NCI-H2227 treated with DMSO at 0.1 percent for 48 hours (cell line): Measurements from ENCODE around the gene SLC38A5.
A peak's percentile ranks its signal among the peaks of the same experiment; 100 is the strongest.

ENCODE experiments used
- DNase-seq: peaks from one replicate; lab custom pipeline; 2025; lab: John Stamatoyannopoulos, UW

SLC38A5 gene

GRCh38 chrX:48491809-48492208, 21.7 kb upstream of the SLC38A5 start:
- DNase-seq: no peak

DNA sequence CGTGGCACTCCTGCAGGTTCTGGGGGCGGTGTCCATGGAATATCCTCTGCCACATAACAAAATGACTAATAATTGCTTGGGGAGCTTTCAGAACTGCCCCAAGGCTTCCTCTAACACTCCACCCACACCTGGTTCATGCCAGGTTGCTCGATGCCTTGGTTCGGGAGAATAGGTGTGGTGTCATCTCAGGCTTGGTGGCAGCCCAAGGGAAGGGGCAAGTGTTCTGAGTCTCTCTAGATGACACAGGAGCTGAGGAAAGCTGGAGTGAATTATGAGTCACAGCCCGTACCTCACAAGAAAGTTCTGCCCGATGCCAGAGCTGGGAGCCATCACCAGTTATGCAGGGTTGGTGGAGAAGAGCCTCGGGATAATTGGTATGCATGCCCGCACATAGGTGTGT, 20.6 kb upstream of the SLC38A5 start:
- DNase-seq: no peak

DNA sequence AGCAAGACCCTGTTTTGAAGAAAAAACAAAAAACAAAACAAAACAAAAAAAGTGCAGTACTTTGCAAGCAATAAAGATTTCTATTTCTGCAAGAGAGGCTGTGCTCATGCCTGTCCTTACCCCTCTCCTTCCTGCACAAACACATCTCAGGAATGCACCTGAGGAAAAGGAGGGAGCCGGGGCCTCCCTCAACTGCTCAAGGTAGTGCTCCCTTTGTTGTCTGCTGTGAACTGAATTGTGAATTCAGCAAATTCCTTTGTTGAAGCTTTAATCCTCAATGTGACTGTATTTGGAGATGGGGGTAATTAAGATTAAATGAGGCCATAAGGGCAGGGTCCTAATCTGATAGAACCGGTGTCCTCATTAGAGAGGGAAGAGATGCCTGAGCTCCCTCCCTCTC, 19.8 kb upstream of the SLC38A5 start:
- DNase-seq: no peak

GRCh38 chrX:48489296-48489695, 19.2 kb upstream of the SLC38A5 start:
- DNase-seq: no peak

DNA sequence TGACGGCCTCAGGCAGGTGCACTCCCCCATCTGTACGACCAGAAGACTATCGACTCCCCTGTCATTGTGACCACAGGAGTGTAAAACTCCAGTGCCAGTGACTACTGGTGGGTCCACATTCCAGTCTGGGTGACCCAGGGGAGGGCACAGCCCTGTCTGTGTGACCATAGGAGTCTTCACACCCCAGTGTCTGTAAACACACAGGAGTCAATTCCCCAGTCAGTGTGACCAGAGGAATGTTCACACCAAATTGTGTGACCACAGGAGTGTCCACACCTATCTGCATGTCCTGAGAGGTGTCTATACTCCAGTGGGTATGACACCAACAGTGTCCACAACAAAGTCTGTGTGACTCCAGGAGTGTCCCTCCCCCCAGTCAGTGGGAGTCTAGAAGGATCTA, 18.0 kb upstream of the SLC38A5 start:
- no peak for DNase-seq

GRCh38 chrX:48487362-48487798, 17.3 kb upstream of the SLC38A5 start:
- no peak for DNase-seq

GRCh38 chrX:48482526-48482925, 12.5 kb upstream of the SLC38A5 start:
- no peak for DNase-seq

GRCh38 chrX:48480583-48480982, 10.5 kb upstream of the SLC38A5 start:
- no peak for DNase-seq

GRCh38 chrX:48480142-48480541, 10.1 kb upstream of the SLC38A5 start:
- DNase-seq: no peak

DNA sequence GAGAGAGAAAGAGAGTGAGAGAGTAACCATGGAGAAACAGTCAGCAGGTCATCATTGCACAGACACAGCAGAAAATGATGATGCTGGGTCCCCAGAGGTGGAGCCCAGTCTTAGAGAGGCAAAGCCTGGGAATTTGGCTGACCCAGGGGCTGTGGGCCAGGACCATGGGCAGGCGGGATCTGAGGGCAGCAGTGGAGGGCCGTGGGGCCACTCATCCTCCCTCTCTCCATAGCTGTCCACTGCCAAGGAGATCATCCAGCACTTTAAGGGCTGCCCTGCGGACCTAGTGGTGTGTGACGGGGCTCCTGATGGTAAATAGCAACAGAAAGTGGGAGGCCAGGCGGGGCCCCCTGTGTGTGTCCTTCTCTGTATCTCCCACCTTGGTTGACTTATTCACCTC, 8.7 kb upstream of the SLC38A5 start:
- no peak for DNase-seq

DNA sequence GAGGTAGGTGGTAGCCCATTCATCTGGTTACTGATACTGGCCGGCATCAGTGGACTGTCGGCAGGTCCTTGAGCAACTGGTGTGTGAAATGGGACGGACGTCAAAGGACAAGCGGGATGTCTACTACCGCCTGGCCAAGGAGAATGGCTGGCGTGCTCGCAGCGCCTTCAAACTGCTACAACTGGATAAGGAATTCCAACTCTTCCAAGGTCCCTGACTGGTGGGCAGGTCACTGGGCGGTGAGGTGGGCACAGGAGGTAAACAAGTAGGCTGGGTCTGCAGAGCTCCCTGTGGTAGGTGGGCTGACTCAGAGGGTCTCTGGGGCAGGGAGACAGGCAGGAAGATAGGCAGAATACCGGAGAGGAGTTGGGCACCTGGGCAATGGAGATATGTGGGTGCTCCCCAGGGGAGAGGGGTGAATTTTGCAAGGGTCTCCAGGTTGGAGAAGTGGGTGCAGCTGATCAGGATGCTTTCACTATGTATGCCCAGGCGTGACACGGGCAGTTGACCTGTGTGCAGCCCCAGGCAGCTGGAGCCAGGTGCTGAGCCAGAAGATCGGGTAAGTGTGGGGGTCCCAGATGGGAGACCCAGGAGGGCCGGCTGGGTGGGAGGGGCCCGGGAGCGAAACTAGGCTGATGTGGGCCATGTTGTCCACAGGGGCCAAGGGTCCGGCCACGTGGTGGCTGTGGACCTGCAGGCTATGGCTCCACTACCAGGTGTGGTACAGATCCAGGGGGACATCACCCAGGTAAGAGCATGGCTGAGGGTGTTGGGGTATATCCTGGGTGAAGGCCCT, 8.1 kb upstream of the SLC38A5 start:
- no peak for DNase-seq

DNA sequence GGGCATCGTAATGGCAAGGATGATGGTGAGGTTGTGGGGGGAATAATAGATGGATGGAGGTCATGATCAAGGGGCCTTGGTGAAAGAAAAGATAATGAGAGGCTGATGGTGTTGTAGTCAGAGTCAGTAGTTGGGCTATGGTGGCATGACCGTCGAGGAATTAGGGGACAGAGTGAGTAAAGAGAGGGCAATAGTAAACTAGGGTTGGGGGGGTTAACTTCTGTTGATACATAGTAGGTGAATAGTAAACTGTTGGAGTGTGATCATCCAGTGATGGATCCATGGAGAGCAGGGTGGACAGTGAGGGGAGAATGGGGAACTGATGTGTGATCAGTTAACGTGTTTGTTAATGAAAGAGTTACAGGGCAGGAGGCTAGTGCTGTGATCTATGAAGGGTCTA, 6.9 kb upstream of the SLC38A5 start:
- no peak for DNase-seq

DNA sequence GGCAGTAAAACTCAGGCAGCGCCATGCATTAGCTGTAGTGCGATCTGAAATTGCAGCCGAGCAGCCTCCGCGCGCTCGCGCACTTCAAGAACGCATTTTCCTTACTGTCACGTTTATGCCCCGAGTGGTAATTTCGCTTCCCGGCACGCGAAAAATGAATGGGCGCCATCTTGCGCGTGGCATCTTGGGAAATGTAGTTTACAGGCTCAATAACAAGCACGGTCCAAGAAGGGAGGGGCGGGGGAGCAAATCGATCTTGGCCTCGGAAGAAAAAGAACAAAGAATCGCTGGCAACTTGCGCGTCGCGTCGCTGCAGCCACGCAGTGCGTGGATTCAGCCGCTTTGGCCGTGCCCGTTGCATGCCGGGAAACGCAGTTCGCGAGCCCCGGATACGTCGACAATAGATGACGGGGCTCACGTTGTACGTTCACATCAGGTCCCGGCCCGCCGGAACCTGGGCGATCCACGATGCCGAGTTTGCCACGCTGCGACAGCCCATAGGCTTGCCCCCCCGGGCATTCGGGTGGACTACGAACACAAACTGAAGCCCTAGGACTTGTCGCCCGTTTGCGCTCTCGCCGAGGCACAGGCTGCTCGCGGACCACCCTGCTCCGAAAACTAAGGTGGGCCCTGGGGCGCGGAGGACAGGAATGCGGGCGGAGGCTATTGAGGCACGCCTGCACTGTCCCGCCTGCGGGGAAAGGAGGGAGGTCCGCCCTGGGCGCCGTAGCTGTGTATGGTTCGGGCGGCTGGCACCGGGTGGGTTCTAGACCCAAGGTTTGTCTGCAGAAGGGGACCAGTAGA, 5.9 kb upstream of the SLC38A5 start, which contains the start of gene FTSJ1:
TSS of gene FTSJ1 (plus strand) at position 426 of the 804 bp plus-strand sequence. CDS start 1,849 bp downstream, outside the sequence.
- peak; percentile 95 for DNase-seq

DNA sequence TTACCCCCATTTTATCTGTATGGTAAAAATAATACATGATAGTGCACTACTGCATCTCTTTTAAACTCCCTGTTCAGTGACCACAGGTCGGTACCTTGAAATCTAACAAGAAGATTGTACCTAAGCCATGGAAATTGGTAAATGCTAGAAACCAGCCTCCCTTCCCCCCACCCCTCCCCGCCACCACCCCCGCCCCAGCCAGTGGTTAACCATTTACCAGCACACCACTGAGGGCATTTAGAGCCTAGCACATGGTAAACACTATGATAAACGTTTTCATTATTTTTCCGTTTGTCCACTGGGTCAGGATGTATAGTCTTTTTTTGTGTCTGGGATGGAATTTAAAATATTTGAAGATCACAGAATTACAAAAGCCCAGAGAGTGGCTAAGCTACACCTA, 5.2 kb upstream of the SLC38A5 start:
- DNase-seq: peak; percentile 55

GRCh38 chrX:48474581-48474980, 4.5 kb upstream of the SLC38A5 start:
- DNase-seq: no peak

GRCh38 chrX:48474127-48474526, 4.1 kb upstream of the SLC38A5 start:
- DNase-seq: no peak

DNA sequence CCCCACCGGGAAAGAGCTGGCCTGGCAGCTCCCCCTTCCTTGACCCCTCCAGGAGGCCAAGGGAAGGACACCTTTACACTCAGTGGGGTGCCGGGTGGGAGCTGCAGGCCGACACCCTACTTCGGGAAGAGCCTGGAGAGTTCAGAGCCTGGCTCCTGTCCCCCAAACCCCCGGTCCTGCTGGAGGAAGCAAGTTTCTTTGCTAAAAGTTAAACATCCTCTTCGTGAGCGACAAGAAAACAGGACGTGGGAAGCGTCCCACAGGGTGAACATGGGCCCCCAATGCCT, 3.6 kb upstream of the SLC38A5 start:
- no peak for DNase-seq

GRCh38 chrX:48472851-48473703, 3.0 kb upstream of the SLC38A5 start:
- DNase-seq: no peak

GRCh38 chrX:48472225-48472624, 2.2 kb upstream of the SLC38A5 start:
- no peak for DNase-seq

DNA sequence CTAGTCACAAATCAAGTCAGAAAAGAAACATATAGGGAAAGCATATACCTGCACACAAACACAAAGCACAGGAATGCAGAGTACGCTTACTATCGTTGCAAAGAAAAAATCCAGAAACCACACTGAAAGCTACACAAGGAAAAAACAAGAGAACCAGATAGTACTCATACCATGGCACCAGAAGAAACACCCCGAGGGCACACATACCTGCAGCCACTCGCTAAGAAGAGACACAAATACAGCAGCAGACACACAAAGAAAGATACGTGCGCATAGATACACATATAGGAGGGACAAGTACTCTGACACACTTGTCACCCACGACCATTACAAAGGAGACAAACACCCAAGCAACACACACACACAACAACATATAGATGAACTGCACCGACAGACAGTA, 1.4 kb upstream of the SLC38A5 start:
- no peak for DNase-seq

- no peak for DNase-seq
These were observed 716 bp upstream of the SLC38A5 start for GRCh38 chrX:48470833-48471118.
